Memory B cell (primary cell): ENCODE measurements around the gene CALN1.

Source experiments
- ATAC-seq: fragments of 150-1000 bp; cut with Tn5 transposase; 2 replicates; pipeline ENCODE4 v1.10.0; 2021; ENCODE audit warnings: low read depth, mild to moderate bottlenecking, moderate library complexity
- DNase-seq, 2 donors: peaks; one replicate each; pipeline ENCODE4 v3.0.0; 2022; ENCODE audit warnings: low spot score in 2 of 2
- H3K27ac Mint-ChIP-seq: one replicate; pipeline ENCODE4 v1.8.0; 2022; ENCODE audit warnings: mild to moderate bottlenecking, moderate library complexity, mixed read lengths
- H3K27me3 Mint-ChIP-seq: one replicate; pipeline ENCODE4 v1.8.0; 2022; ENCODE audit warnings: mixed read lengths
- H3K36me3 Mint-ChIP-seq: one replicate; pipeline ENCODE4 v1.8.0; 2022; ENCODE audit warnings: mild to moderate bottlenecking, mixed read lengths
- H3K4me1 Mint-ChIP-seq: one replicate; pipeline ENCODE4 v1.8.0; 2022; ENCODE audit warnings: mixed read lengths
- H3K4me3 Mint-ChIP-seq: one replicate; pipeline ENCODE4 v1.8.0; 2022; ENCODE audit warnings: mild to moderate bottlenecking, moderate library complexity, mixed read lengths
- H3K9me3 Mint-ChIP-seq: one replicate; pipeline ENCODE4 v1.8.0; 2022; ENCODE audit warnings: mixed read lengths

The CALN1 gene

DNA sequence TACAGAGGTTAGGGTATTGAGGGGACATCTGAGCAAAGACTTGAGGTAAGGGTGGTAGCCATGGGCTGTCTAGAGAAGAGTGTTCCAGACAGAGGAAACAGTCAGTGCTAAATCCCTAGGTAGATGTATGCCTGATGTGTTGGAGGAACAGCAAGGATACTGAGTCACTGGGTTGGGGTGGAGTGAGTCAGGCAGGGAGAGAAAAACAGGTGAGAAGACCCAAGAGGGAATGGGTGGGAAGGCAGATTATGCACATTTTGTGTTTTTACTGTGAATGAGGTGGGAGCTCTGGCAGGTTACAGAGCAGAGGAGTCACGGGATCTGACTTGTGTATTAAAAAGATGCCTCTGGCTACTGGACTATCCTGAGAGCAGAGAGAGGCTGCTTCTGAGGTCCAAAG is 285.0 kb downstream of the CALN1 start:
- no peak overlapping the region for H3K27ac Mint-ChIP-seq
- H3K9me3 Mint-ChIP-seq: peaks cover 11% of the 10 kb centered on the region
- DNase-seq (no peak), ATAC-seq (no peak)
- no peaks in the 10 kb centered on the region for H3K27me3 Mint-ChIP-seq
- no peak overlapping the region for H3K4me3 Mint-ChIP-seq
- no peaks in the 10 kb centered on the region for H3K4me1 Mint-ChIP-seq
- no peaks in the 10 kb centered on the region for H3K36me3 Mint-ChIP-seq

DNA sequence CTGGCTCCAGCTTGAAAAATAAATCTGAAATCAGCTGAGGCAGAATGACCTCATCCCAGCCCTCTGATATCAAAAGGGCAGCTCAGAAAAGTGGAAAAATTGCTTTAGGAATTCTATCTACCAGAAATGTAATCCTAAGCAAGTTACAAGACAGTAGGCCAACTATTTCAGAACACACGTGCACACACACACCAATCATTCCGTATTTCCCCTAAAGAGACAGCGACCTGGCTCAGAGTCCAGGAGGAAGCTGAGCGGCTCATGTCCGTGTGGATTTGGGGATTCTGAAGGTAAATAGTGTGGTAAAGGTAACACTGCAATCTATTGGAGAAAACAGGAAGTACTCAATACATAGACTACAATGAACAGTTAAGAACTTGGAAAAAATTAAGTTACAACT is 288.2 kb downstream of the CALN1 start:
- Mint-ChIP-seq H3K36me3 (no peaks in the 10 kb centered on the region), H3K4me1 (no peaks in the 10 kb centered on the region), H3K9me3 (peaks cover 2% of the 10 kb centered on the region), H3K27me3 (no peaks in the 10 kb centered on the region), H3K4me3 (no peak overlapping the region), H3K27ac (no peak overlapping the region)
- DNase-seq (no peak), ATAC-seq (no peak)

DNA sequence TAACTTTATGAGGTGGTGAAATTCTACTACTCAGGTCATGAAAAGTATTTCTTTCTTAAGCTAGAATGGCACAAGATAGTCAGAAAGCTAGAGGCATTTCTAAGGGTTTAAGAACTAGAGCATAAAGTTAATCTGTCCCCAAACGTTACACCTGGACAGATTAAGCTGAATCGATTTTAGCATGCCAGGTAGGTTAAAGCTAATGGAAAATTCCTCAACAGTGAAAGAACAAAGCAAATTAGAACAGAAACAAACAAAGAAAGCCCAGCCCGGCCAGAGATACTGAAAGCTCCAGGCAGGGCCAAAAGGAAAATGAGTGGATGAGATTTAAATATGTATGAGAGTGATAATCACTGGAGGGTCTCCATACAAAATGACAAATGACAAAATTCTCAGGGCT is 293.8 kb downstream of the CALN1 start:
- no peak for ATAC-seq
- Mint-ChIP-seq H3K4me3 (no peak overlapping the region), H3K36me3 (no peaks in the 10 kb centered on the region), H3K27me3 (no peaks in the 10 kb centered on the region), H3K27ac (no peak overlapping the region), H3K9me3 (peaks cover 2% of the 10 kb centered on the region), H3K4me1 (no peaks in the 10 kb centered on the region)
- DNase-seq: no peak

DNA sequence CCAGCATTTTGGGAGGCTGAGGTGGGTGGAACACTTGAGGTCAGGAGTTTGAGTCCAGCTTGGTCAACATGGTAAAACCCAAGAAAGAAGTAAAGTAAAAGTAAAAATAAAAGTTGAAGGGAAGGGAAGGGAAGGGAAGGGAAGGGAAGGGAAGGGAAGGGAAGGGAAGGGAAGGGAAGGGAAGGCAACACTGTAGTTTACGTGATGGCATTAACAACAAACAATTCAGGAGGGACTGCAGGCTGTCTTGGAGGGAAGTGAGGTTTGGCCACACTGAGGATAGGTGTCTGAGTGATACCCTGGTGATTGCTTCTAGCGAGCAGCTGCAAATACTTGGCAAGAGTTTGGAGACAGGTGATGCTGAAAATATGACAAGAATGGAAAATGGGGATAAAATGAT is 298.0 kb downstream of the CALN1 start:
- ATAC-seq (no peak), DNase-seq (no peak)
- Mint-ChIP-seq H3K27me3 (peaks cover 2% of the 10 kb centered on the region), H3K9me3 (peaks cover 2% of the 10 kb centered on the region), H3K4me3 (no peak overlapping the region), H3K36me3 (no peaks in the 10 kb centered on the region), H3K27ac (no peak overlapping the region), H3K4me1 (no peaks in the 10 kb centered on the region)

DNA sequence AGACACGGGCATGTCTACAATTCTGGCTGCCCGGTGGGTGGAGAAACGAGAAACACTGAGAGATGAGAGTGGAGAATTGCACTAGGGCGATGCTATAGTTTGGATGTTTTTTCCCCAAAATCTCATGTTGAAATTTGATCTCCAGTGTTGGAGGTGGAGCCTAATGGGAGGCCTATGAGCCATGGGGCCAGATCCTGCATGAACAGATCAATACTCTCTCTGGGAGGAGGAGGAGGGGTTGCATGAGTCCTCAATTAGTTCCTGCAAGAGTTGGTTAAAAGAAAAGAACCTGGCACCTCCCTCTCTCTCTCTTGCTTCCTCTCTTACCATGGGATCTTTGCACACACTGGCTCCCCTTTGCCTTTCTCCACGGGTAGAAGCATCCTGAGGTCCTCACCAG is 299.1 kb downstream of the CALN1 start:
- ATAC-seq (no peak), DNase-seq (no peak)
- H3K4me3 Mint-ChIP-seq: no peak overlapping the region
- H3K27me3 Mint-ChIP-seq: peaks cover 2% of the 10 kb centered on the region
- H3K27ac Mint-ChIP-seq: no peak overlapping the region
- H3K9me3 Mint-ChIP-seq: peaks cover 7% of the 10 kb centered on the region
- no peaks in the 10 kb centered on the region for H3K36me3 Mint-ChIP-seq
- no peaks in the 10 kb centered on the region for H3K4me1 Mint-ChIP-seq

DNA sequence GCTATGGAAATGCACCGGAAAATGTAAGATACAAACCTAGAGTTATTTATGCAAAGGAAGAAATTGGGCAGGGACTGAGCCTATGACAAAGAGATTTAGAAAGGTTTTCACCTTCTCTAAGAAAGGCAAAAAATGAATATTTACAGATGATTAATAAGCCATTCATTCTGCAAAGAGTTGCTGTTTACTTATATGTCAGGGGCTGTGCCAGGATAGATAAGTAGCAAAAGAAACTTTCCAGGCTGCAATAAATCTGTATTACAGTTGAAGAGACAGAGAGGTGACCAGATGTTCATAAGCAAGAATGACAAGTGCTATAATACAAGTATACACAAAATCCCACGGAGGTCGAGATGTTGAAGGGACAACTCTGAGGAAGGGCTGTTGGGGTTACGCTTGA is 299.6 kb downstream of the CALN1 start:
- Mint-ChIP-seq H3K27me3 (peaks cover 2% of the 10 kb centered on the region), H3K9me3 (peaks cover 7% of the 10 kb centered on the region), H3K27ac (no peak overlapping the region), H3K36me3 (no peaks in the 10 kb centered on the region), H3K4me3 (no peak overlapping the region), H3K4me1 (no peaks in the 10 kb centered on the region)
- ATAC-seq: no peak
- no peak for DNase-seq

DNA sequence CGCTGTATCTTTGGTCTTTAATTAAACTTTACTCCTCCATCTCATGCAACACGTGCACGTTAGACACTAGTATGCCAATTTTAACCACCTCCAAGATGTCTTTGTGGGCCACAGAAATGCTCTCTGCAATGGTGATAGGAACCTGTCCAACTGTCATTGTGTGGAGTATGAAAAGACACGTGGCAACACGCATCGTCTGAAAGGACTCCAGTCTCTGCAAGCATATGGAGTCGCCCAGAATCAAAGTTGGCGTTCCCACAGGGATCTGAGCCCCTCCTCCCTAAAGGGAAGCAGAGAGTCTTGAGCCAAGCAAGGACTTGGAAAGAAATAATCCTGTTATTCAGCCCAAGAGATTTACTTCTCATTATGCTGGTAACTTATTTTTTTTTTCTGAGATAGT is 301.1 kb downstream of the CALN1 start:
- Mint-ChIP-seq H3K27ac (no peak overlapping the region), H3K27me3 (peaks cover 2% of the 10 kb centered on the region), H3K4me3 (no peak overlapping the region), H3K4me1 (no peaks in the 10 kb centered on the region), H3K9me3 (peaks cover 11% of the 10 kb centered on the region), H3K36me3 (peaks cover 3% of the 10 kb centered on the region)
- no peak for DNase-seq
- ATAC-seq: no peak

DNA sequence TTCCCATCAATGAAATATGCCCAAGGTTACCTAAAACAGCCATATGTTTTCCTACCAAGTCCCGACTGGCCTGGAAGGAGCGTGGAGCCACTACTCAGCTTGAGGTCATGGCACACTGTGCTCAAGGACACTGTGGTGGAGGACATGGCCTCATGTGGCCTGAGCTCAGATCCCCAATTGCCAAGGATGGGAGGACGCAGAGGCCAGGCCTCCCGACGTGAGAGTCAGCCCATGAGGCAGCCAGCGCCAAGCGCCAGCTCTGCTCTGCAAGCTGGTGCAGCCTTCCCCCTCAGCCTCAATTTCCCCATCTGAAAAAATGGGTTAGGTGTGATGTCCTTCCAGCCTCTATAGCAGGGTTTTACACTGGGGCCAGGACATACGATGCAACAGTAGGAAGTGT is 302.6 kb downstream of the CALN1 start:
- no peak overlapping the region for H3K4me3 Mint-ChIP-seq
- no peak overlapping the region for H3K27ac Mint-ChIP-seq
- peaks cover 2% of the 10 kb centered on the region for H3K27me3 Mint-ChIP-seq
- H3K9me3 Mint-ChIP-seq: peaks cover 11% of the 10 kb centered on the region
- DNase-seq (no peak), ATAC-seq (no peak)
- peaks cover 3% of the 10 kb centered on the region for H3K36me3 Mint-ChIP-seq
- no peaks in the 10 kb centered on the region for H3K4me1 Mint-ChIP-seq

DNA sequence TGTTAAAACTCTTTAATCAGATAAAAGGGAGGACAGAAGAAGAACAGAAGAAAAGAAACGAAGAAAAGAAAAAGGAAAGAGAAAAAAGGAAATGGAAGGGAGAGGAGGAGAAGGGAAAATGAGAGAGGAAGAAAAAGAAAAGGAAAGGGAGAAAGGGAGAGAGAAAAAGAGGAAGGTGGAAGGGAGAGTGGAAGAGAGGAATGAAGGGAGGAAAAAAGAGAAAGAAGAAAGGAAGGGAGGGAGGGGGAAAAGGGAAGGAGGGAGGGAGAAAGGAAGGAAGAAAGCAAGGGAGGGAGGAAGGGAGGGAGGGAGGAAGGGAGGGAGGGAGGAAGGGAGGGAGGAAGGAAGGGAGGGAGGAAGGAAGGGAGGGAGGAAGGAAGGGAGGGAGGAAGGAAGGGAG is 305.7 kb downstream of the CALN1 start:
- Mint-ChIP-seq H3K27me3 (peaks cover 2% of the 10 kb centered on the region), H3K36me3 (peaks cover 3% of the 10 kb centered on the region), H3K4me3 (no peak overlapping the region), H3K9me3 (peaks cover 18% of the 10 kb centered on the region), H3K27ac (no peak overlapping the region), H3K4me1 (no peaks in the 10 kb centered on the region)
- ATAC-seq: no peak
- no peak for DNase-seq

DNA sequence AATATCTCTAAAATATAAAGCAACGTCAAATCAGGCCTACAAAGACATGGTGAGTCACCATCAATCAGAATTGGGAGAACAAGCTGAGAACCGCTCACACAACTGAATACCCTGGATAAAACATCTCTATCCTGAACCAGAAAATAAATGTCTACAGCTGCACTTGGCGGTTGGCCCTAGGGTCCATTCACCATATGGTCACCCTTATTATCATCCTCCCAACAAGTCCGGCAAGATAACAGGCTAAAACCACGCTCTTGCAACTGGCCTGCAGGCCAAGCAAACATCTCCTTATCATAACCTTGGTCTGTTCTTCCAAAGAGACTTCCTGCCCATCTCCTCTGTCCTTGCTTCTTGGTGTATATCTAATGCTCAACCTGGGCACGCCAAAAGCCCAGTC is 310.7 kb downstream of the CALN1 start:
- peaks cover 14% of the 10 kb centered on the region for H3K9me3 Mint-ChIP-seq
- DNase-seq (no peak), ATAC-seq (no peak)
- peaks cover 3% of the 10 kb centered on the region for H3K36me3 Mint-ChIP-seq
- H3K4me1 Mint-ChIP-seq: no peaks in the 10 kb centered on the region
- H3K27me3 Mint-ChIP-seq: no peaks in the 10 kb centered on the region
- no peak overlapping the region for H3K27ac Mint-ChIP-seq
- H3K4me3 Mint-ChIP-seq: no peak overlapping the region

DNA sequence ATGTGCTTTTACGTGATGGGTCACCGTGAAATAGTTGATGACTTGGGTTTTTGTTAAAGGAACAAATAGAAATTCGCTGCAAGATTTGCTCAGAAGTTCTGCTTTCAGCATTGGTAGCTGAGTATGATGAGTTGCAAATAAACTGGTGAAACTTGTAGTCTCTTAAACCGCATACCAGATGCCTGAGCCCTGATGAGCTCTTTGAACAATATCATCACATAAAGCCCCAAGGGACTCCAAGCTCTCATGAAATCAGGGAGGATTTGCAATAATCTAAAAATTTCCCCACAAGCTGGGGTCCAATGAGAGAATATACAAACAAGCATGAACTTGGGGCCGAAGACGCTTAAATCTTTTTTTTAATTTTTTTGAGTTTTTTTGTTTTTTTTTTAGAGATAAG is 312.4 kb downstream of the CALN1 start:
- Mint-ChIP-seq H3K27ac (no peak overlapping the region), H3K4me3 (no peak overlapping the region), H3K4me1 (no peaks in the 10 kb centered on the region), H3K27me3 (no peaks in the 10 kb centered on the region), H3K36me3 (no peaks in the 10 kb centered on the region), H3K9me3 (peaks cover 9% of the 10 kb centered on the region)
- DNase-seq (no peak), ATAC-seq (no peak)

DNA sequence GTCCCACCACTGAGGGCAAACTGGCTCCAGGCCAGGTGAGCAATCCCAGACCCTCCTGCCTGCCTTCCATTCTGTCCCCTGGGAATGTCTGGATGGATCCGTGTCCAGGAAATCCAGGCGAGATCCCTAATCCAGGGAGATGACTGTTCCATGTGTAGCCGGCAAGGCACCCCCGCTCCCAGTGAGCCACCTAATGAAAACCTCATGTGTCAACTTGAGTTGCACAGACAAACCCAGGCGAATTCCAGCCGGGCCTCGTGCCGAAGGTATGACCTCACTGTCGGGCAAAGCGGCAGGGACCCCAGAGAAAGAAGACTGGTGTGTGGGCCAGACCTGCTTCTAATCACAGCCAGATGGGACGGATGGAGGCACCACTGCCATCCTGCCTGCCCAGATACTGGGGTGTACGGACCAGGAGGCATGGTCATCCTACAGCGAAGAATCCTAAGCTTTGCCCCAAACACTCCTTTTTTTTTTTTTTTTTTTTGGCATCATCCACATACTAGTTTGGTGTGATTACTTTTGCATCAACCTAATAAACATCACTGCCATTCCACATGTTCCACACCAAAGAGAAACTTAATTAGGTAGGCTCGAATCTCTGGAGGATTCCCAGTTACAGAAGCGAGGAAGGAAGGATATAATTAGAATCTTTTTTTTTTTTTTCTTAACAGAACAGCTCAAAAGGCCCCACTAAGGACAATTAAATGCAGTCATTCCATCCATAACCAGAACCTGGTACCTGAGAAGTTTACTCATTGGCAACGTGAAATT is 313.1 kb downstream of the CALN1 start:
- Mint-ChIP-seq H3K27ac (no peak overlapping the region), H3K27me3 (no peaks in the 10 kb centered on the region), H3K36me3 (no peaks in the 10 kb centered on the region), H3K4me3 (no peak overlapping the region), H3K4me1 (no peaks in the 10 kb centered on the region), H3K9me3 (peaks cover 9% of the 10 kb centered on the region)
- DNase-seq (no peak), ATAC-seq (no peak)

DNA sequence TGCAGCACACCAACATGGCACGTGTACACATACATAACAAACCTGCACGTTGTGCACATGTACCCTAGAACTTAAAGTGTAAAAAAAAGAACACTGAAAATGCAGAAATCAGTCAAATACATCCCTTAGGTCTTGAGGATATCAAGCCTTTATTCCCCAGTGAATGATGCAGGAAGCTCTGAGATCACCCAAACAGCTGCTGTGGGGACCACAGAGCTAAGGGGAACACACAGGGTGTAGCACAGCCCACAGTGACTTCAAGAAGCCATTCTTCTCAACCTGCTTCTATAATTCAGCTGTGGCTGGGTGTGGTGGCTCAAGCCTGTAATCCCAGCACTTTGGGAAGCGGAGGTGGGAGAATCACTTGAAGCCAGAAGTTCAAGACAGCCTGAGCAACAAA is 314.9 kb downstream of the CALN1 start:
- Mint-ChIP-seq H3K36me3 (no peaks in the 10 kb centered on the region), H3K27me3 (no peaks in the 10 kb centered on the region), H3K4me3 (no peak overlapping the region), H3K9me3 (peaks cover 2% of the 10 kb centered on the region), H3K4me1 (no peaks in the 10 kb centered on the region), H3K27ac (no peak overlapping the region)
- DNase-seq (no peak), ATAC-seq (no peak)

DNA sequence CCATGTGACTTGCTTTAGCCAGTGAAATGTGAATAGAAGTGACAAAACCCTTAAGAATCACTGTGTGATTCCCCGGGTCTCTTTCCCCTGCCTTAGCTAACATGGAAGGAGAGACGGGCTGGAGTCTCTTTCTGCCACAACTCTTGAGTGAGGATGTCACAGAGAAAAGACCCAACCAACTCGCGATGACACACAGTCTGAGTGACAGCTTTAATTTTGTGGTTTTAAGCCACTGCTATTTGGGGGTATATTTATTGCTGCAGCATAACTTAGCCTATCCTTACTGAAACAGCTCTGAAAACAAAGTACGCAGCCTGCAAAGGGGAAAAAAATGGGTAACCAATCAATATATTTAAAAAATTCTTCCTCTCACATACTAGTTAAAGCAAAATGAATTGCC is 319.4 kb downstream of the CALN1 start:
- DNase-seq (no peak), ATAC-seq (no peak)
- Mint-ChIP-seq H3K36me3 (no peaks in the 10 kb centered on the region), H3K9me3 (peaks cover 4% of the 10 kb centered on the region), H3K4me3 (no peak overlapping the region), H3K4me1 (no peaks in the 10 kb centered on the region), H3K27me3 (no peaks in the 10 kb centered on the region), H3K27ac (no peak overlapping the region)

DNA sequence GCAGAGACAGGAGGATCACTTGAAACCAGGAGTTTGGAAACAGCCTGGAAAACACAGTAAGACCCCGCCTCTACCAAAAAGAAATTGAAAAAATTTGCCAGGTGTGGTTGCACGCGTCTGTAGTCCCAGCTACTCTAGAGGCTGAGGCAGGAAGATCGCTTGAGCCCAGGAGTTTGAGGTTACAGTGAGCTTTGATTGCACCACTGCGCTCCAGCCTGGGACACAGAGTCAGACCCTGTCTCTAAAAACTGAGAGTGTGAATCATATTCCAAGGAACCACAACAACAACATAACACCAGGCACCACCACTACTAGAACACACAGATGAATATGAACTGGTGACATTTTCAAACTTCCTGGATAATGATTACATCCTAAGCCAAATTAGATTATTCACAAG is 324.2 kb downstream of the CALN1 start:
- H3K4me1 Mint-ChIP-seq: no peaks in the 10 kb centered on the region
- ATAC-seq: no peak

More for the DNA sequence above, 324.2 kb downstream of the CALN1 start:
- Mint-ChIP-seq H3K27me3 (no peaks in the 10 kb centered on the region), H3K36me3 (no peaks in the 10 kb centered on the region), H3K9me3 (peaks cover 8% of the 10 kb centered on the region), H3K4me3 (no peak overlapping the region), H3K27ac (no peak overlapping the region)
- no peak for DNase-seq
